GM21737 (cell line): ENCODE measurements around the gene ATP6V1G2.
"Not testable (repeated sequence)": the region's sequence is repeated elsewhere in the genome, so short reads cannot be mapped to it uniquely, and the experiment has no call there.

ENCODE experiments used
- ATAC-seq: cut with Tn5 transposase; IDR thresholded peaks from one replicate; pipeline ENCODE4 v1.9.1; 2021; ENCODE audit warnings: mild to moderate bottlenecking, moderate library complexity; ENCODE audit not compliant: unreplicated experiment

Gene ATP6V1G2

DNA sequence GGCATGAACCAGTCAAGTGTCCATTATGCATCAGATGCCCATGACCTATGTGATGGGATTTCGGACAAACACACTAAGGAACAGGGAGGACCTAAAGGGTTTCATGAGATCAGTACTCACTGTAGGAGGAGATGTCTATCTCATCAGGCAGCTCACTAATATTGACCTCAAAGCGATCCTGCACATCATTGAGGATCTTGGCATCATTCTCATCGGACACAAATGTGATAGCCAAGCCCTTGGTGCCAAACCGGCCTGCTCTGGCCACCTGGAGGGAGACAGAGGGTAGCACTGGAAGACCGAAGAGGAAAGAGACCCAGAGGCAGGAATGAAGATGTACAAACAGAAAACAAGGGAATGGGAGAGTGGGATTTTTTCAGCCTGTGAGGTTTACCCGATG is 15.7 kb downstream of the ATP6V1G2 start:
- no peak for ATAC-seq

GRCh38 chr6:31529329-31530150 is 16.9 kb downstream of the ATP6V1G2 start:
- ATAC-seq, result no peak

DNA sequence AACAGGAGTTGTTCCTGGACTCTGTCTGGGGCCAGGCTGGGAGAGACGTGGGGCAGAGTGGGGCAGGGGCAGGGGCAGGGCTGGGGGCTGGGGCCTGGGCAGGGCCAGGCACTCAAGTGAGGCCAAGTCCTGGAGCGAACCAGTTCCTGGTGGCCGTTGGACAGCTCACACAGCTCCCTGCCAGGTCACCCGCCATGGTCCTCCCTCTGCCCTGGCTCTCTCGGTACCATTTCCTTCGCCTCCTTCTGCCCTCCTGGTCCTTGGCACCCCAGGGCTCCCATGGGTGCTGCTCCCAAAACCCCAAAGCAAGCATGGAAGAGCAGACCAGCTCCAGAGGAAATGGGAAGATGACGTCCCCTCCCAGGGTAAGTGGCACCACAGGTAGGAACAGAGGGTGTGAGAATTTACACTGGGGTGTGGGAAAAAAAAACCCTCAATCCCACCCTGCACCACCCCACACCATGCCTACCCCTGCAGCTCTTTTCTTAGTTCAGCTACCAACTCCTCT is 17.5 kb downstream of the ATP6V1G2 start, which contains the start of gene MCCD1:
TSS of gene MCCD1 (plus strand) at position 142 of the 508 bp plus-strand sequence. CDS start at position 195, 53 bp downstream.
- ATAC-seq, result no peak

- no peak for ATAC-seq
Measured at GRCh38 chr6:31528307-31528777, 18.1 kb downstream of the ATP6V1G2 start.

- ATAC-seq, result no peak
Measured at GRCh38 chr6:31525932-31526591, 20.3 kb downstream of the ATP6V1G2 start.

- no peak for ATAC-seq
Measured at GRCh38 chr6:31525553-31525931, 20.9 kb downstream of the ATP6V1G2 start.

- no peak for ATAC-seq
Measured at GRCh38 chr6:31521835-31522234, 24.6 kb downstream of the ATP6V1G2 start.

- no peak for ATAC-seq
Measured at GRCh38 chr6:31513456-31514165, 32.8 kb downstream of the ATP6V1G2 start.

DNA sequence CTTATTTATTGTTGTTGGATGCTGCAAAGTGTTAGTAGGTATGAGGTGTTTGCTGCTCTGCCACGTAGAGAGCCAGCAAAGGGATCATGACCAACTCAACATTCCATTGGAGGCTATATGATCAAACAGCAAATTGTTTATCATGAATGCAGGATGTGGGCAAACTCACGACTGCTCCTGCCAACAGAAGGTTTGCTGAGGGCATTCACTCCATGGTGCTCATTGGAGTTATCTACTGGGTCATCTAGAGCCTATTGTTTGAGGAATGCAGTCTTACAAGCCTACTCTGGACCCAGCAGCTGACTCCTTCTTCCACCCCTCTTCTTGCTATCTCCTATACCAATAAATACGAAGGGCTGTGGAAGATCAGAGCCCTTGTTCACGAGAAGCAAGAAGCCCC is 36.4 kb downstream of the ATP6V1G2 start:
- ATAC-seq, result no peak

GRCh38 chr6:31509036-31509435 is 37.4 kb downstream of the ATP6V1G2 start:
- not testable (repeated sequence) for ATAC-seq

- ATAC-seq, result no peak
Measured at GRCh38 chr6:31502586-31502985, 43.8 kb downstream of the ATP6V1G2 start.

DNA sequence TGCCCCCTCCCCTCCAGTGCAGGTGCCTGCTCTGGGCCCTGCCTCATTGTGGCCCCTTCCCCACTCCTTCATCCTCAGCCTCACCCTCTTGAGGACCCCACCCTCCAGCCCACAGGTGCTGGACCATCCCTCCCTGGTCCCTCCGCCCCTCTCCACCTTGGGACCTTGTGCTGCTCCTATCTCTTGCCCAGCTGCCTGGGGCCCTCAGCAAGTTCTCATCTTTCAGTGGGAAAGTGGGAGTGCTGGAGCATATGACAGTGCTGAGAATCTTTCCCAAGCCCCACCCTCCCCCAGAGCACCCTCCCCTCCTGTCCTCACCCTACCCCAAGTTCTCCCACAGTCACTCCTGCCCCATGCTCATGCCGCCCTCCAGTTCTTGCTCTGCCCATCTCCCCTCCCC is 46.8 kb downstream of the ATP6V1G2 start:
- not testable (repeated sequence) for ATAC-seq

GRCh38 chr6:31498748-31499147 is 47.7 kb downstream of the ATP6V1G2 start:
- ATAC-seq, result no peak

GRCh38 chr6:31497531-31498476 is 48.6 kb downstream of the ATP6V1G2 start, which contains the start of gene MICB:
Gene MICB (plus strand): TSS chr6:31498145. CDS start chr6:31498194, 49 bp downstream.
- ATAC-seq, result peak; percentile 50

GRCh38 chr6:31496826-31497225 is 49.6 kb downstream of the ATP6V1G2 start:
- ATAC-seq, result not testable (repeated sequence)

DNA sequence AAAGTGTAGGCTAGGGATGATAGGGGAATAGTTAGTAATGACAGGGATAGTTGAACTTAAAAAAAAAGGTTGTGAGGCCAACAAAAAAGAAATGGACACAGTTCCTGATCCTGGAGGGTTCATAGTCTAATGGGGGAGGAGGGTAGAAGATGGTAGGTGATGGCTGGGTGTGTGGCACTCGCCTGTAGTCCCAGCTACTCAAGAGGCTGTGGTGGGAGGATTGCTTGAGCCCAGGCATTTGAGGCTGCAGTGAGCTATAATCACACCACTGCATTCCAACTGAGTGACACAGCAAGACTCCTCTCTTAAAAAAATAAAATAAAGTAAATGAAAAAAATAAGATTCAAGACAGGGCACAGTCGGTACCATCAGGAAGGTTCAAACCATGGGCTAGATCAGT is 50.8 kb downstream of the ATP6V1G2 start:
- ATAC-seq, result no peak
